ENCODE results near the gene MGAT3. TPM values are rescaled to one million over a fixed set of nuclear protein-coding genes. Genes with fewer than 3 reads are reported as not detected.

Gene MGAT3
- total and polyA plus RNA-seq, 2 of the 13 experiments (the other 11 are each of a cell fraction or from before 2014, with no cell fraction given), result 0.11 to 0.15 TPM

DNA sequence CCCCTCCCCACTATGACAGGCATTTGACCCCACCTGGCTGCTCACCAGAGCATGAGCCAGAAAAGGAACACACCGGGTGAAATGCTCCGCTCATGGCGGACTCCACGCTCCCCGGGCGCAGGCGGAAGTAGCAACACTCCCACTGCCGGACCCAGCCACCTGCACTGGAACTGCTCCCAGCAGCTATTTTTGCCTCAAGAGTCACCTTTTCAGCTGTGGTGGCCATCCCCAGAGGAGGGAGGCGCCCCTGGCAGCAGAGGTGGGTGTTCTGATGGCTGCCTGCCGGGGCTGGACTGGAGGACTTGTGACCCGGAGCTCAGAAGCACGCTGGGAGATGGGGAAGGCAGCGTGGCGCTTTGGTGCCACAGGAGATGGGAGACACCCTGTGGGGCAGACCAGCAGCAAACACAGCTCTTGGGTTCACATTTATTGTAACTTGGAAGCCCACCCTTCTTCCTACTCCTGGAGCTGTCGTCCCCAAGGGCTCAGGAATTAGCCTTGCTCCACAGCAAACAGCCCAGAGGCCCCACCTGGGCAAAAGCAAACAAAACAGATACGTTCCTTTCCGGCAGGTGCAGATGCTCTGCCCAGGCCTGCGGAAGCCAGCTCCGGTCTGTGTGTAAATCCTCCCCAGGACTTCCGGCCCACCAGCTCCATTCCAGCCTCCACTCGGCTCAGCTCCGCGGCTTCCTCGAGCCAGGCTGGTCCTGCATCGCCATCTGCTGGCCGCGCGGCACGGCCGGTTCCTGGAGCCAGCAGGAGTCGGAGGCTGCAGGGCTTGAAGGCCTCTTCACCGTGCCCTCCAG is 72.1 kb downstream of the MGAT3 start (continued):
- TF ChIP-seq, protein P1, sequence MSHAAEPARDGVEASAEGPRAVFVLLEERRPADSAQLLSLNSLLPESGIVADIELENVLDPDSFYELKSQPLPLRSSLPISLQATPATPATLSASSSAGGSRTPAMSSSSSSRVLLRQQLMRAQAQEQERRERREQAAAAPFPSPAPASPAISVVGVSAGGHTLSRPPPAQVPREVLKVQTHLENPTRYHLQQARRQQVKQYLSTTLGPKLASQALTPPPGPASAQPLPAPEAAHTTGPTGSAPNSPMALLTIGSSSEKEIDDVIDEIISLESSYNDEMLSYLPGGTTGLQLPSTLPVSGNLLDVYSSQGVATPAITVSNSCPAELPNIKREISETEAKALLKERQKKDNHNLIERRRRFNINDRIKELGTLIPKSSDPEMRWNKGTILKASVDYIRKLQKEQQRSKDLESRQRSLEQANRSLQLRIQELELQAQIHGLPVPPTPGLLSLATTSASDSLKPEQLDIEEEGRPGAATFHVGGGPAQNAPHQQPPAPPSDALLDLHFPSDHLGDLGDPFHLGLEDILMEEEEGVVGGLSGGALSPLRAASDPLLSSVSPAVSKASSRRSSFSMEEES (CRISPR knock-in tag; IDR thresholded peaks at IDR 0.05), result 0 out of 2 replicates have a peak, but pooled peaks have one; percentile 45
- 0 out of 2 replicates have a peak, but pooled peaks have one; percentile 29 for TF ChIP-seq ZNF256 (CRISPR knock-in tag; conservative IDR thresholded peaks at IDR 0.05)
- peak; percentile 60 for TF ChIP-seq NCOA2 (CRISPR knock-in tag; IDR thresholded peaks at IDR 0.05)
- TF ChIP-seq, protein P2, sequence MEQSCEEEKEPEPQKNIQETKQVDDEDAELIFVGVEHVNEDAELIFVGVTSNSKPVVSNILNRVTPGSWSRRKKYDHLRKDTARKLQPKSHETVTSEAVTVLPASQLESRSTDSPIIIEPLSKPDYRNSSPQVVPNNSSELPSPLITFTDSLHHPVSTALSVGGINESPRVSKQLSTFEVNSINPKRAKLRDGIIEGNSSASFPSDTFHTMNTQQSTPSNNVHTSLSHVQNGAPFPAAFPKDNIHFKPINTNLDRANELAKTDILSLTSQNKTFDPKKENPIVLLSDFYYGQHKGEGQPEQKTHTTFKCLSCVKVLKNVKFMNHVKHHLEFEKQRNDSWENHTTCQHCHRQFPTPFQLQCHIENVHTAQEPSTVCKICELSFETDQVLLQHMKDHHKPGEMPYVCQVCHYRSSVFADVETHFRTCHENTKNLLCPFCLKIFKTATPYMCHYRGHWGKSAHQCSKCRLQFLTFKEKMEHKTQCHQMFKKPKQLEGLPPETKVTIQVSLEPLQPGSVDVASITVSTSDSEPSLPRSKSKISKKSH (CRISPR knock-in tag; IDR thresholded peaks at IDR 0.05; ENCODE audit: borderline replicate concordance), result peak; percentile 78; the same call in 1 of the 2 replicates
- TF ChIP-seq, protein P3, sequence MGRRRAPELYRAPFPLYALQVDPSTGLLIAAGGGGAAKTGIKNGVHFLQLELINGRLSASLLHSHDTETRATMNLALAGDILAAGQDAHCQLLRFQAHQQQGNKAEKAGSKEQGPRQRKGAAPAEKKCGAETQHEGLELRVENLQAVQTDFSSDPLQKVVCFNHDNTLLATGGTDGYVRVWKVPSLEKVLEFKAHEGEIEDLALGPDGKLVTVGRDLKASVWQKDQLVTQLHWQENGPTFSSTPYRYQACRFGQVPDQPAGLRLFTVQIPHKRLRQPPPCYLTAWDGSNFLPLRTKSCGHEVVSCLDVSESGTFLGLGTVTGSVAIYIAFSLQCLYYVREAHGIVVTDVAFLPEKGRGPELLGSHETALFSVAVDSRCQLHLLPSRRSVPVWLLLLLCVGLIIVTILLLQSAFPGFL (CRISPR knock-in tag; IDR thresholded peaks at IDR 0.05), result no peak
- TF ChIP-seq, protein P4, sequence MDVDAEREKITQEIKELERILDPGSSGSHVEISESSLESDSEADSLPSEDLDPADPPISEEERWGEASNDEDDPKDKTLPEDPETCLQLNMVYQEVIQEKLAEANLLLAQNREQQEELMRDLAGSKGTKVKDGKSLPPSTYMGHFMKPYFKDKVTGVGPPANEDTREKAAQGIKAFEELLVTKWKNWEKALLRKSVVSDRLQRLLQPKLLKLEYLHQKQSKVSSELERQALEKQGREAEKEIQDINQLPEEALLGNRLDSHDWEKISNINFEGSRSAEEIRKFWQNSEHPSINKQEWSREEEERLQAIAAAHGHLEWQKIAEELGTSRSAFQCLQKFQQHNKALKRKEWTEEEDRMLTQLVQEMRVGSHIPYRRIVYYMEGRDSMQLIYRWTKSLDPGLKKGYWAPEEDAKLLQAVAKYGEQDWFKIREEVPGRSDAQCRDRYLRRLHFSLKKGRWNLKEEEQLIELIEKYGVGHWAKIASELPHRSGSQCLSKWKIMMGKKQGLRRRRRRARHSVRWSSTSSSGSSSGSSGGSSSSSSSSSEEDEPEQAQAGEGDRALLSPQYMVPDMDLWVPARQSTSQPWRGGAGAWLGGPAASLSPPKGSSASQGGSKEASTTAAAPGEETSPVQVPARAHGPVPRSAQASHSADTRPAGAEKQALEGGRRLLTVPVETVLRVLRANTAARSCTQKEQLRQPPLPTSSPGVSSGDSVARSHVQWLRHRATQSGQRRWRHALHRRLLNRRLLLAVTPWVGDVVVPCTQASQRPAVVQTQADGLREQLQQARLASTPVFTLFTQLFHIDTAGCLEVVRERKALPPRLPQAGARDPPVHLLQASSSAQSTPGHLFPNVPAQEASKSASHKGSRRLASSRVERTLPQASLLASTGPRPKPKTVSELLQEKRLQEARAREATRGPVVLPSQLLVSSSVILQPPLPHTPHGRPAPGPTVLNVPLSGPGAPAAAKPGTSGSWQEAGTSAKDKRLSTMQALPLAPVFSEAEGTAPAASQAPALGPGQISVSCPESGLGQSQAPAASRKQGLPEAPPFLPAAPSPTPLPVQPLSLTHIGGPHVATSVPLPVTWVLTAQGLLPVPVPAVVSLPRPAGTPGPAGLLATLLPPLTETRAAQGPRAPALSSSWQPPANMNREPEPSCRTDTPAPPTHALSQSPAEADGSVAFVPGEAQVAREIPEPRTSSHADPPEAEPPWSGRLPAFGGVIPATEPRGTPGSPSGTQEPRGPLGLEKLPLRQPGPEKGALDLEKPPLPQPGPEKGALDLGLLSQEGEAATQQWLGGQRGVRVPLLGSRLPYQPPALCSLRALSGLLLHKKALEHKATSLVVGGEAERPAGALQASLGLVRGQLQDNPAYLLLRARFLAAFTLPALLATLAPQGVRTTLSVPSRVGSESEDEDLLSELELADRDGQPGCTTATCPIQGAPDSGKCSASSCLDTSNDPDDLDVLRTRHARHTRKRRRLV (CRISPR knock-in tag; IDR thresholded peaks at IDR 0.05), result 0 out of 2 replicates have a peak, but pooled peaks have one; percentile 61
- peak; percentile 81; the same call in 1 of the 3 replicates for TF ChIP-seq MXI1 (IDR thresholded peaks at IDR 0.05; ENCODE audit: borderline replicate concordance, low read depth, low read length)
- TF ChIP-seq, protein P5, sequence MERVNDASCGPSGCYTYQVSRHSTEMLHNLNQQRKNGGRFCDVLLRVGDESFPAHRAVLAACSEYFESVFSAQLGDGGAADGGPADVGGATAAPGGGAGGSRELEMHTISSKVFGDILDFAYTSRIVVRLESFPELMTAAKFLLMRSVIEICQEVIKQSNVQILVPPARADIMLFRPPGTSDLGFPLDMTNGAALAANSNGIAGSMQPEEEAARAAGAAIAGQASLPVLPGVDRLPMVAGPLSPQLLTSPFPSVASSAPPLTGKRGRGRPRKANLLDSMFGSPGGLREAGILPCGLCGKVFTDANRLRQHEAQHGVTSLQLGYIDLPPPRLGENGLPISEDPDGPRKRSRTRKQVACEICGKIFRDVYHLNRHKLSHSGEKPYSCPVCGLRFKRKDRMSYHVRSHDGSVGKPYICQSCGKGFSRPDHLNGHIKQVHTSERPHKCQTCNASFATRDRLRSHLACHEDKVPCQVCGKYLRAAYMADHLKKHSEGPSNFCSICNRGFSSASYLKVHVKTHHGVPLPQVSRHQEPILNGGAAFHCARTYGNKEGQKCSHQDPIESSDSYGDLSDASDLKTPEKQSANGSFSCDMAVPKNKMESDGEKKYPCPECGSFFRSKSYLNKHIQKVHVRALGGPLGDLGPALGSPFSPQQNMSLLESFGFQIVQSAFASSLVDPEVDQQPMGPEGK (CRISPR knock-in tag; IDR thresholded peaks at IDR 0.05), result peak; percentile 63; the same call in 1 of the 2 replicates
- peak; percentile 64; the same call in 1 of the 2 replicates for TF ChIP-seq NFKB2 (CRISPR knock-in tag; IDR thresholded peaks at IDR 0.05; ENCODE audit: borderline replicate concordance)
- peak; percentile 44; the same call in 1 of the 2 replicates for TF ChIP-seq SIX4 (CRISPR knock-in tag; IDR thresholded peaks at IDR 0.05)
- no peak for TF ChIP-seq ZKSCAN5 (CRISPR knock-in tag; IDR thresholded peaks at IDR 0.05)
- TF ChIP-seq, protein P6, sequence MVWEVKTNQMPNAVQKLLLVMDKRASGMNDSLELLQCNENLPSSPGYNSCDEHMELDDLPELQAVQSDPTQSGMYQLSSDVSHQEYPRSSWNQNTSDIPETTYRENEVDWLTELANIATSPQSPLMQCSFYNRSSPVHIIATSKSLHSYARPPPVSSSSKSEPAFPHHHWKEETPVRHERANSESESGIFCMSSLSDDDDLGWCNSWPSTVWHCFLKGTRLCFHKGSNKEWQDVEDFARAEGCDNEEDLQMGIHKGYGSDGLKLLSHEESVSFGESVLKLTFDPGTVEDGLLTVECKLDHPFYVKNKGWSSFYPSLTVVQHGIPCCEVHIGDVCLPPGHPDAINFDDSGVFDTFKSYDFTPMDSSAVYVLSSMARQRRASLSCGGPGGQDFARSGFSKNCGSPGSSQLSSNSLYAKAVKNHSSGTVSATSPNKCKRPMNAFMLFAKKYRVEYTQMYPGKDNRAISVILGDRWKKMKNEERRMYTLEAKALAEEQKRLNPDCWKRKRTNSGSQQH (CRISPR knock-in tag; IDR thresholded peaks at IDR 0.05; ENCODE audit: low read depth), result peak; percentile 93
